SJSA1 (cell line): ENCODE data around the gene SPTA1. TPM values are rescaled to one million over a fixed set of nuclear protein-coding genes. Genes with fewer than 3 reads are reported as not detected.
"Not testable (repeated sequence)": the region's sequence is repeated elsewhere in the genome, so short reads cannot be mapped to it uniquely, and the experiment has no call there.

Experiments used
- DNase-seq, 2 experiments: peaks; one replicate each; pipeline ENCODE4 v3.0.0-alpha.2; 2015 to 2020; ENCODE audit warnings: low spot score in 2 of 2, low read depth in 1 of 2
- H3K27ac ChIP-seq: fragments of 250-450 bp; sonication (Bioruptor Pico); 2 replicates; pipeline ENCODE4 v1.5.1; 2020; ENCODE audit warnings: mild to moderate bottlenecking, moderate library complexity
- H3K27me3 ChIP-seq: fragments of 250-450 bp; sonication (Bioruptor Pico); replicated peaks from 2 replicates; pipeline ENCODE4 v1.5.1; 2020; ENCODE audit warnings: mild to moderate bottlenecking, moderate library complexity
- H3K36me3 ChIP-seq: fragments of 250-450 bp; sonication (Bioruptor Pico); 2 replicates; pipeline ENCODE4 v1.5.1; 2020; ENCODE audit warnings: mild to moderate bottlenecking
- H3K4me1 ChIP-seq: fragments of 250-450 bp; sonication (Bioruptor Pico); replicated peaks from 2 replicates; pipeline ENCODE4 v1.6.1; 2021; ENCODE audit warnings: mild to moderate bottlenecking
- H3K4me3 ChIP-seq: fragments of 250-450 bp; sonication (Bioruptor Pico); 2 replicates; pipeline ENCODE4 v1.5.1; 2020; ENCODE audit warnings: mild to moderate bottlenecking
- H3K9me3 ChIP-seq: fragments of 250-450 bp; sonication (Bioruptor Pico); replicated peaks from 2 replicates; pipeline ENCODE4 v1.5.1; 2020; ENCODE audit warnings: mild to moderate bottlenecking
- total RNA-seq: library from RNA; depleted of rRNA; stranded (reverse); fragments of >200 nt; shearing (Covaris generic); gene quantifications from 2 replicates; pipeline ENCODE4 v1.2.3, GENCODE V29; 2014

Gene SPTA1
- total RNA-seq, 1 experiment from 2014 or later: not detected

DNA sequence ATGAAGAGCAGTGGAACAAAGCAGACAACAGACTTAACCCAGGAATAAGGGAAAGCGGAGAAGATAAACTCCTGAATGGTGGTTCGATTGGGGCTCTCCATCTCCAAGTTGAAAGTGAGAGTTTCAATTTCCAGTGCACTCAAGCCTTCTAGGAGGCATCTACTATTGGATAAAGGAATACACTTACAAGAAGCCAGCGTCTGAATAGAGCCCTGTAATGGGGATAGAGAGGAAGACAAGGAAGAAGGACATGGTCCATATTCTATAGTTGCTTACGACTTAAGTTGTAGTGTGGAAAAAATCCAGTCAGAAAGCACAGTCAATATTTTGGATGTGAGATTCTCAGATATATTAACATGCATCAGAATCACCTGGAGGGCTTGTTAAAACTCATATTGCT is 14.0 kb upstream of the SPTA1 start, which contains the start of gene OR6K2:
TSS of gene OR6K2 (minus strand) at position 101 of the 400 bp plus-strand sequence. CDS start at position 101, 0 bp downstream.
- Histone ChIP-seq H3K4me3 (no peak within 1 kb of the TSS), H3K9me3 (no peaks in the 10 kb centered on the region), H3K27me3 (no peaks in the 10 kb centered on the region), H3K36me3 (no peaks in the 10 kb centered on the region), H3K27ac (no peak within 1 kb of the TSS), H3K4me1 (no peaks in the 10 kb centered on the region)
- no peak for DNase-seq

DNA sequence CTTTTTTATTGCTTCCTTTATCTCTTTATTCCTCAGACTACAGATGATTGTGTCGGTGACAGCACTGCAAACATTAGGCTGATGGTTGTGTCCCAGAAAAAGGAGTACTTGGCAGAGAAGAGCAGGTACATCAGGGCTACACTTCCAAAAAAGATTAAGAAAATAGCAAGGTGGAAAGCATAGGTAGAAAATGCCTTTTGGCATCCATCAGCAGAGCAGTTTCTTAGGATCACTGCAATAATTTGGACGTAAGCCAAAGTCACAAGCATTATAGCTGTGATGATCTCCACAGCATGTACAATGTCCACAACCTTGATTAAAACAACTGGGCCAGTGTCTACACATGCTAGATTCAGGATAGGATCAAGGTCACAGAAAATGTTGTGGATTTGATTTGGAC is 8.1 kb upstream of the SPTA1 start:
- no peaks in the 10 kb centered on the region for H3K9me3 ChIP-seq
- H3K4me3 ChIP-seq: no peak overlapping the region
- H3K27ac ChIP-seq: no peak overlapping the region
- DNase-seq: no peak
- no peaks in the 10 kb centered on the region for H3K27me3 ChIP-seq
- H3K36me3 ChIP-seq: no peaks in the 10 kb centered on the region
- H3K4me1 ChIP-seq: no peaks in the 10 kb centered on the region

DNA sequence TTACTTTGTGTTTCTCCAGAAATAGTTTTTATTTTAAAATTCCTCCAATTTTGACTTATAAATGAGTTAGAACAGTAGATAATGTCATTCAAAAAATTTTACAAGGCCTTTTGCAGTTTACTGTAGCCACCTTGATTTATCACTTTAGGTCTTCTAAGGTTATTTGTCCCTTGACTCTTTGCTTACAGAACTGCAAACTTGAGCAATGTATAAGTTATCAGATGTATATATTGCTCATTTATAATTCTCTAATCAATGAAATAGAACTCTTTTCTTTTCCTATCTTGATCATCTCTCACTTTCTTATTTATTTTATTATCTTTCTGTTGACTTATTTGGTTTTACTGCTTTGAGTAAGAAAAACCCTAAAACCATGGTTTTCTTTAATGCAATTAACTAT is 5.8 kb upstream of the SPTA1 start:
- H3K36me3 ChIP-seq: no peaks in the 10 kb centered on the region
- no peak overlapping the region for H3K4me3 ChIP-seq
- H3K27ac ChIP-seq: no peak overlapping the region

GRCh38 chr1:158691907-158692306 is 5.4 kb upstream of the SPTA1 start:
- DNase-seq: no peak

More for the DNA sequence above, 5.8 kb upstream of the SPTA1 start:
- H3K27me3 ChIP-seq: no peaks in the 10 kb centered on the region
- no peak for DNase-seq
- H3K9me3 ChIP-seq: no peaks in the 10 kb centered on the region
- H3K4me1 ChIP-seq: no peaks in the 10 kb centered on the region

DNA sequence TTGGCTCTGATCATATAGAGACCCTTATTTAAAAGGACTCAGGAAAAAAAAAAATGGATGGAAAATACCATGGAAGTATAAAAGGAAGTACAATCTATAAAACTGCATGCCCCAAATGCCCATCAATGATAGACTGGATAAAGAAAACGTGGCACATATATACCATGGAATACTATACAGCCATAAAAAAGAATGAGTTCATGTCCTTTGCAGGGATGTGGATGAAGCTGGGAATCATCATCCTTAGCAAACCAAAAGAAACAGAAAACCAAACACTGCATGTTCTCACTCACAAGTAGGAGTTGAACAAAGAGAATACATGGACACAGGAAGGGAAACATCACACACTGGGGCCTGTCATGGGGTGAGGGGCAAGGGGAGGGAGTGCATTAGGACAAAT is 4.6 kb upstream of the SPTA1 start:
- H3K27ac ChIP-seq, H3K36me3 ChIP-seq, H3K9me3 ChIP-seq, H3K4me3 ChIP-seq, DNase-seq, H3K27me3 ChIP-seq, H3K4me1 ChIP-seq: not testable (repeated sequence)

More at GRCh38 chr1:158691907-158692306, 5.4 kb upstream of the SPTA1 start:
- Histone ChIP-seq H3K27me3 (no peaks in the 10 kb centered on the region), H3K27ac (no peak overlapping the region), H3K4me3 (no peak overlapping the region), H3K4me1 (no peaks in the 10 kb centered on the region), H3K36me3 (no peaks in the 10 kb centered on the region), H3K9me3 (no peaks in the 10 kb centered on the region)

GRCh38 chr1:158689875-158690274 is 3.4 kb upstream of the SPTA1 start:
- no peak overlapping the region for H3K4me3 ChIP-seq
- DNase-seq: no peak
- no peaks in the 10 kb centered on the region for H3K36me3 ChIP-seq
- no peaks in the 10 kb centered on the region for H3K27me3 ChIP-seq
- no peak overlapping the region for H3K27ac ChIP-seq
- H3K9me3 ChIP-seq: no peaks in the 10 kb centered on the region
- no peaks in the 10 kb centered on the region for H3K4me1 ChIP-seq

DNA sequence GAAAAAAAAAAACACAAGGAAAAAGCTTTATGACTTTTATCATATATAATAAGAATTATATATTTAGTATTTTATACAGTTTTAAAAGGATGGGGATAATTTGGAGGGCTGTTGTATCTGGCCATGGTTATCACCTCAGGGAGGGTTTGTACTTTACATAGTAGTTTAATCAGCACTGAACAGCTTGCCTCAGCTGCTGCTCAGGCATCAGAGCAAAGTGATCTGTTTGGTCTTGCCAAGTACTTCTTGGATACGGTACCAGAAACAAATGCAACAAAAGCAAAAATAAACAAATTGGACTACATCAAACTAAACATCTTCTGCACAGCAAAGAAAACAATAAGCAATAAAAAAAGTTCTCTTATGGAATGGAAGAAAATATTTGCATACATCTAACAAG is 2.6 kb upstream of the SPTA1 start:
- no peaks in the 10 kb centered on the region for H3K4me1 ChIP-seq
- no peaks in the 10 kb centered on the region for H3K27me3 ChIP-seq
- H3K4me3 ChIP-seq: no peak overlapping the region
- no peak for DNase-seq
- no peak overlapping the region for H3K27ac ChIP-seq
- H3K36me3 ChIP-seq: no peaks in the 10 kb centered on the region
- no peaks in the 10 kb centered on the region for H3K9me3 ChIP-seq

GRCh38 chr1:158688343-158688742 is 1.8 kb upstream of the SPTA1 start:
- not testable (repeated sequence) for H3K36me3 ChIP-seq, H3K4me3 ChIP-seq, H3K9me3 ChIP-seq, H3K4me1 ChIP-seq, H3K27ac ChIP-seq, H3K27me3 ChIP-seq, DNase-seq

DNA sequence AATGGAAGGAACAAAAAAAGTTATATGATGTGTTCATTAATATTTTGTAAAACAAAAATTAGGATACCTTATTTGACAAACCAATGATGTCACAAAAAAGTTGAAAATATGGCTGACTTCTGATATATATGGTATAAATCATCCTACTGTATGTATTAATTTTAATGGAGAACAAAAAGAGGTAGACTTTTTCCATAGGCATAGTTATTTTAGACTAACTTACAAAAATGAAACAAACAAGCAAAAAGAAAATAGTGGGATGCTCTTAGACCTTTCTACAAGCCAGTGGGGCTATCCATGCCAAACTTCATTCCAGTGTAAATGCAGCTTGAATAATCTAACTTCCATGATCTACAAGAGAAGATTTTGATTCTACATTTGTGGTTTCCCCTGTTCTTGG is 522 bp upstream of the SPTA1 start:
- DNase-seq: no peak
- Histone ChIP-seq H3K4me3 (no peak overlapping the region), H3K27ac (no peak overlapping the region), H3K4me1 (no peaks in the 10 kb centered on the region), H3K36me3 (no peaks in the 10 kb centered on the region), H3K27me3 (no peaks in the 10 kb centered on the region), H3K9me3 (no peaks in the 10 kb centered on the region)

DNA sequence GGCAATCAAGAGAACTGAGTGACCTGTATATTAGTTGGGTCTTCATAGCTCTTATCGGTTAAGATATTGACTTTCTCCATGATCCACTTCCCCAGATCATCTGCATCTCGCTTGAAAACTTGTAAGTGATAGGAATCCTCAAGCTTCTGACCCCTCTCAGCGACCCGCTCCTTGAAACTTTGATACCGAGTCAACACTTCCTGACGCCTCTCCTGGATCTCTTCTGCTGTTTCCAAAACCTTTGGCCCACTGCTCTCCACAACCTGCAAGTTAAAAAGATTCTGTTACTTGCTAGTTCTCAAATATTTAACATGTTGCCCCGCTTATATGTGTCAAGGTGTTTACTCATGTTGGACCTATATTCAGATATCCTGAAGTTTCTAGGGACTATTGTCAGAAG is 1.4 kb downstream of the SPTA1 start:
- Histone ChIP-seq H3K36me3 (no peaks in the 10 kb centered on the region), H3K27ac (no peak overlapping the region), H3K4me3 (no peak overlapping the region), H3K27me3 (no peaks in the 10 kb centered on the region), H3K9me3 (no peaks in the 10 kb centered on the region), H3K4me1 (no peaks in the 10 kb centered on the region)
- DNase-seq: no peak

GRCh38 chr1:158681606-158682005 is 4.9 kb downstream of the SPTA1 start:
- H3K27ac ChIP-seq: no peak overlapping the region
- H3K4me1 ChIP-seq: no peaks in the 10 kb centered on the region
- no peaks in the 10 kb centered on the region for H3K9me3 ChIP-seq
- no peak overlapping the region for H3K4me3 ChIP-seq
- DNase-seq: no peak
- H3K27me3 ChIP-seq: no peaks in the 10 kb centered on the region
- H3K36me3 ChIP-seq: no peaks in the 10 kb centered on the region

DNA sequence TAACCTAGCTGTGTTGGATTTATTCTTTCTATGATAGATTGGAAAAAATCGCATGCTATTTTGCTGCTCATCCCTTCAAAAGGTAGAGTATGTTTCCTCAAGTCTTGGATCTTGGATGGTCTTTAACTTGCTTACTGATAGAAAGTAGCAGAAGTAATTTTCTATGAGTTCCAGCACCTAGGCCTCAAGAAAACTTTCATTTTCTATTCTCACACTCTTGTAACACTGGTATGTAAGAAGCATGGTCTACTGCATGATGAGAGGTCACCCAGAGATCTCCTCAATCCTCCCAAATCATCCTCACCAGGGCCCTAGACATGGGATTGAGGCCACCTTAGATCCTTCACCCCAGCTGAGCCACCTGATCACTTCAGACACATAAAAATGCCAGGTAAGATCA is 7.2 kb downstream of the SPTA1 start:
- H3K4me1 ChIP-seq: no peaks in the 10 kb centered on the region
- H3K36me3 ChIP-seq: no peaks in the 10 kb centered on the region
- no peaks in the 10 kb centered on the region for H3K9me3 ChIP-seq
- no peak for DNase-seq
- no peak overlapping the region for H3K4me3 ChIP-seq
- no peak overlapping the region for H3K27ac ChIP-seq
- H3K27me3 ChIP-seq: no peaks in the 10 kb centered on the region

- Histone ChIP-seq H3K36me3 (no peaks in the 10 kb centered on the region), H3K9me3 (no peaks in the 10 kb centered on the region), H3K27me3 (no peaks in the 10 kb centered on the region), H3K4me1 (no peaks in the 10 kb centered on the region), H3K4me3 (no peak overlapping the region), H3K27ac (no peak overlapping the region)
- DNase-seq: no peak
Observed at GRCh38 chr1:158675563-158676323, 10.8 kb downstream of the SPTA1 start.

- no peak overlapping the region for H3K4me3 ChIP-seq
- H3K27ac ChIP-seq: no peak overlapping the region
- H3K4me1 ChIP-seq: no peaks in the 10 kb centered on the region
- H3K9me3 ChIP-seq: 0 out of 2 replicates have a peak, but pooled peaks cover 2% of the 10 kb centered on the region
- no peak for DNase-seq
- H3K36me3 ChIP-seq: no peaks in the 10 kb centered on the region
- no peaks in the 10 kb centered on the region for H3K27me3 ChIP-seq
Observed at GRCh38 chr1:158674302-158674701, 12.2 kb downstream of the SPTA1 start.

GRCh38 chr1:158666037-158666436 is 20.5 kb downstream of the SPTA1 start:
- Histone ChIP-seq H3K9me3 (0 out of 2 replicates have a peak, but pooled peaks cover 2% of the 10 kb centered on the region), H3K4me3 (no peak overlapping the region), H3K27ac (no peak overlapping the region), H3K27me3 (peaks cover 3% of the 10 kb centered on the region; the same call in 1 of the 2 replicates), H3K36me3 (no peaks in the 10 kb centered on the region), H3K4me1 (no peaks in the 10 kb centered on the region)
- DNase-seq: no peak
